NCI-H1417 treated with DMSO at 0.1 percent for 48 hours (cell line): ENCODE results near the gene MPC2.

ENCODE experiments used
- DNase-seq: peaks from one replicate; lab custom pipeline; 2025; lab: John Stamatoyannopoulos, UW

The MPC2 gene

DNA sequence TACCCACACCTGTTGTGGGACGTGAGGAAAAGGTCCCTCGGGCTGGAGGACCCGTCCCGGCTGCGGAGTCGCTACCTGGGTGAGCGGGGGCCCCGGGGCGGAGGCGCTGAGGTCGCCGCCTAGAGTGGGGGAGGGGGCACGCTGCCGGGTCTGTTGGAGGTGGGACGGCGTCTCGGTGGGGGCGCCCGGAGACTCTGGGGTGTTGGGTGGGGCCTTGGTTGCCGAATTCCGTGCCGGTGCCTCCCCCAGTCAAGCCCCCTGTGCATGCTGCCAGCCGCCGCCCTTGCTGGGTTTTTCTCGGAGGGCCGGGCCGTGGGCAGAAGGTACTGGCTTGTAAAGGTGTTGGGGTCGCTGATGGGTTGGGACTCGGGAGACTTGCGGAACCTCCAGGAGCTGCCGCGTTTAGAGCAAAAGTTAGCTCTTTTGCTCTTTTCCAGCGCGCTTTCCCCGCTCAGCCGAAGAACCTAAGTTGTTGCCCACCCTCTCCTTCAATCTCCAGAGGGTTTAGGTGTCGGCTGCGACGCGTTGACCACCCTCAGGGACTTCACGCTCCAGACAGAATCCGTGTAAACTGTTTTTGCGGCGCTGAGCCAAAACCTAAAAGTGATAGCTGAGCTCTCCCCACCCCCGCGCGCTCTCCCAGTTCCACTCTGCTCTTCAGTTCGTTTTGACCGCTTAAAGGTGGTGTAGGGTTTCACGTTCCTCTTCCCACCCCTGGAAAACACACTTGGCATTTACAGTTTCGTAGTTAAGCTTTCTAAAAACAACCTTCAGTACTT is at the start of gene MPC2:
Gene MPC2, minus strand, starts transcription at position 143 of the 779 bp plus-strand sequence. CDS start 1,231 bp downstream, outside the sequence.
- no peak for DNase-seq

DNA sequence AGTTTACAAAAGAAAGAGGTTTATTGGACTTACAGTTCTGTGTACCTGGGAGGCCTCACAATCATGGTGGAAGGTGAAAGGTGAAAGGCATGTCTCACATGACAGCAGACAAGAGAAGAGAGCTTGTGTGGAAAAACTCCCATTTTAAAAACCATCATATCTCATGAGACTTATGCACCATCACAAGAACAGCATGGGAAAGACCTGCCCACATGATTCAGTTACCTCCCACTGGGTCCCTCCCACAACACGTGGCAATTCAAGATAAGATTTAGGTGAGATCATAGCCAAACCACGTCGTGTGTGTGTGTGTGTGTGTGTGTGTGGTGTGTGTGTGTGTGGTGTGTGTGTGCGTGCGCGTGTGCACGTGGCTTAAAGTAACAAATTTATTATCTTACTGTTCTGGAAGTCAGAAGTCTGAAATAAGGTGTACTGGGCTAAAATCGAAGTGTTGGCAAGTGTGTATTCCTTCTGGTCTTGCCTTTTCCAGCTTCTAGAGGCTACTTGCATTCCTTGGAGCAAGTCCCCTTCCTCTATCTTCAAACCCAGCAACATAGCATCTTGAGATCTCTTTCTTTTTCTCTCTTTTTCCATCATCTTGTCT is 48.1 kb upstream of the MPC2 start:
- DNase-seq = no peak

DNA sequence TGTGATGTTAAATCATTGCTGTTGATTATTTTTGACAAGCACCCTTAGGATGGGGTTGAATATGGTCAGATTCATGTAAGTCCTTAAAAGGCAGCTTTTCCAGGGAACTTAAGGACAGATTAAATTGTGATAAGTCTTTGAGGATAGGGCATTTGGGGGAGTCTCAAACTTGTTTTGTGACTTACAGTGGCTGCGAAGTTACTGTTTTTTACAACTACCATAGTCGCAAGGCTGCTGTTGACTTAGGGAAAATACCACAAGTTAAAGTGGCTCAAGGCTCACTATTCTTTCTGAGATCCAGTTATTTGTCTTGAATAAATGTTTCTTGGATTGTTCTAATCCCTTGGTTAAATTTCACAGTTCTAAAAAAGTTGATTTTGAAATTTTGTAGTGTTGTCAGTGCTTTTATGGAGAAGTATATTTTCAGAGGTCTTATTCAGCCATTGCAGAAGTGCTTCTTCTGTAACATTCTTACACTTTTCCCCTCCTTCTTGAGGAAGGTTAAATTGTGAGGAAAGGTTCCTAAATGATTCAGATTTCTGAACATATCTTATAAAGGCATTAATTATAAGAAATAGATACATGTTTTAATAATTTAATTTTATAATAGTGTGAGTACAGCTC is 47.0 kb upstream of the MPC2 start:
- DNase-seq = no peak

DNA sequence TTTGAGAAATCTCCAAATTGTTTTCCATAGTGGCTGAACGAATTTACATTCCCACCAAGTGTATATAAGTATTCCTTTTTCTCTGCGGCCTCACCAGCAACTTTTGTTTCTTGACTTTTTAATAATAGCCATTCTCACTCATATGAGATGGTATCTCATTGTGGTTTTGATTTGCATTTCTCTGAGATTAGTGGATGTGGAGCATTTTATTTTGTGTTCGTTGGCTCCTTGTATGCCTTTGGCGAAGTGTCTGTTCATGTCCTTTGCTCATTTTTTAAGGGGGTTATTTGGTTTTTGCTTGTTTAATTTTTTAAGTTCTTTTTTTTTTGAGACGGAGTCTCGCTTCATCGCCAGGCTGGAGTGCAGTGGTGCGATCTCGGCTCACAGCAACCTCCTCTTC is 45.1 kb upstream of the MPC2 start:
- DNase-seq = no peak

DNA sequence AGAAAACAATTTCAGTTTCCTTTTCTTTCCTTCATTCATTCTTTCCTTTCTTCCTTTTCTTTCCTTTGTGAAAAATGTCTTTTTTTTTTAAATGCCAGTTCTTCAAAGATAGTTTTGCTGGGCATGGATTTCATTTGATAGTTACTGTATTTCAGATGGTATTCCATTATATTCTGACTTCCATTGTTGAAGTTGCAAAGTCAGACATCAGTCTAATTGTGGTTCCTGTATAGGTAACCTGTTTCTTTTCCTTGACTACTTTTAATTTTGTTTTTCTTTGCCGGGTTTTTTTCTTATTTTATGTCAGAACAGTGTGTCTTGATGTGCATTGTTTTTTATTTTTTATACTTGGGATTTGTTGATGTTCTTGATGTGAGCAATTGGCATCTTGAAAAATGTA is 40.4 kb upstream of the MPC2 start:
- no peak for DNase-seq

DNA sequence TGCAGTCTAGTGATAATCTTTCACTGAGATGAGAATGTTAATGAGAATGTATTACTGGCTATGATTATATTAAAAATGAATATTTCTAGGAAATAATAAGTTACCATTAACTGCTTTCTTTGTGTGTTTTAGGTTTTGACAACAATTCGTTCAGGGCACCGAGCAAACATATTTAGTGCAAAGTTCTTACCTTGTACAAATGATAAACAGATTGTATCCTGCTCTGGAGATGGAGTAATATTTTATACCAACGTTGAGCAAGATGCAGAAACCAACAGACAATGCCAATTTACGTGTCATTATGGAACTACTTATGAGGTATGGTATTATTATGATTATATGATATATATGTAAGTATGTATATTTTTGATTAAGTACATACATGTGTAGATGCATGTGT is 37.8 kb upstream of the MPC2 start:
- no peak for DNase-seq

DNA sequence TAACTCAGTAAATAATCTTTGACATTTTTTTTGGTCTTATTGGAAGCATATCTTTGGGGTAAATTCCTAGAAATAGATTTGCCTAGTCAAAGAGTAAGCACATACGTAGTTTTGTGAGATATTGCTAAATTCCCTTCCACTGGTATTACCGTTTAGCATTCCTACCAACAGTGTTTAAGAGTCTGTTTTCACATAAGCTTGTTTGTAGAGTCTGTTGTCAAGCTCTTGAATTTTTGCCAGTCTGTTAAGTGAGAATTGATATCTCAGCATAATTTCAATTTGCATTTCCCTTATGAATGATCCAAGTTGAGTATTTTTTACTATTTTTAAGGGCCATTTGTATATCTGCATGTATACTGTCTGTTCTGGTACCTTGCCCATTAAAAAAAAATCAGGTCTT is 37.0 kb upstream of the MPC2 start:
- DNase-seq = no peak

DNA sequence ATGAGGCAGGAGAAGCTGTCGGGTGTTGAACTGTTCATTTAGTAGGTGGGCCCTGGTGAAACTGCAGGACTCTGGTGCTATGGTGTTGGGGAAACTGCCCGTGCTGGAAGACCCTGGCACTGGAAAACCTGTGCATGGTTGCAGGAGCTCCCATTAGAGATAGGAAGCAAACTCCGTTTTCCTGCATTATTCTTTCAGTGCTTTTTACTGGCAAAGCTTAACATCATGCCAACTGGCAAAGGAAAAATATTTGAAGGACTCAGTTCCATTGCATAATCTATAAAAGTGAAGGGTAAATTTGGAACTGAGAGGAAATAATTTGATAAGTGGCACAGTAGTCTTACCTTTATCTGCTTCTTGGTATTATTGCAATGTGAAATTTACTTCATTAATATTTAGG is 31.7 kb upstream of the MPC2 start:
- DNase-seq = no peak

DNA sequence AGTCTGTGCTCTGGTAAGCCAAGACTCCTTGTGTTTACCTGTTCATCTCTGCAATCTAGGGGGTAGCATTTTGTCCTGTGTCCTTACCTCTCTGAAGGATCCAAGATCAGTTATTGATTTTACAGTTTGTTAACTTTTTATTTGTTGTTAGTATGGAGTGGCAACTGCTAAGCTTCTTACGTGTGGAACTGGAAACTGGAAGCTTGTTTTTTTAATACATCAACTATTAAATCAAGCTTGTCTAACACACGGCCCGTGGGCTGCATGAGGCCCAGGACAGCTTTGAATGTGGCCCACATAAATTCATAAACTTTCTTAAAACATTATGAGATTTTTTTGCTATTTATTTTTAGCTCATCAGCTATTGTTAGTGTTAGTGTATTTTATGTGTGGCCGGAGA is 29.2 kb upstream of the MPC2 start:
- no peak for DNase-seq

DNA sequence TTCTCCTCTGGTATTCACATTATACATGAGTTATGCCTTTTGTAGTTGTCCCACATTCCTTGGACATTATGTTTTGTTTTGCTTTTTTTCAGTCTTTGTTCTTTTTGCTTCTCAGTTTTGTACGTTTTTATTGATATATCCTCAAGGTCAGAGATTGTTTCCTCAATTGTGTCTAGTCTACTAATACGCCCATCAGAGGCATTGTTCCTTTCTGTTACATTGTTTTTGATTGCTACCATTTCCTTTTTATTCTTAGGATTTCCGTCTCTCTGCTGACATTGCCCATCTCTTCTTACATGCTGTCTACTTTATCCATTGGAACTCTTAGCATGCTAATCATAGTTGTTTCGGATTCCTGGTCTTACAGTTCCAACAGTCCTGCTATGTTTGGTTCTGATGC is 27.8 kb upstream of the MPC2 start:
- no peak for DNase-seq

DNA sequence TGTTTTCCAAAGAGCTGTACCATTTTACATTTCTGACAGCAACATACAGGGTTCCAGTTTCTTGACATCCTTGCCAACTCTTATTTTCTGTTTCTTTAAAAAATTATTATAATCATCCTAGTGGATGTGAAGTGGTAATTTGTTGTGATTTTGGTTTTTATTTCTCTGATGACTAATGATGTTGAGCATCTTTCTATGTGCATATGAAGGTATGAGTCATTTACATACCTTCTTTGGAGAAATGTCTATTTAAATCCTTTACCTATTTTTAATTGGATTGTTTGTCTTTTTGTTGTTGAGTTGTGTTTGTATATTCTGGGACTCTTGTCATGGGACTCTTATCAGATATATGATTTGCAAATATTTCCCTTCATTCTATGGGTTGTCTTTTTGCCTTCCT is 20.8 kb upstream of the MPC2 start:
- DNase-seq = no peak

DNA sequence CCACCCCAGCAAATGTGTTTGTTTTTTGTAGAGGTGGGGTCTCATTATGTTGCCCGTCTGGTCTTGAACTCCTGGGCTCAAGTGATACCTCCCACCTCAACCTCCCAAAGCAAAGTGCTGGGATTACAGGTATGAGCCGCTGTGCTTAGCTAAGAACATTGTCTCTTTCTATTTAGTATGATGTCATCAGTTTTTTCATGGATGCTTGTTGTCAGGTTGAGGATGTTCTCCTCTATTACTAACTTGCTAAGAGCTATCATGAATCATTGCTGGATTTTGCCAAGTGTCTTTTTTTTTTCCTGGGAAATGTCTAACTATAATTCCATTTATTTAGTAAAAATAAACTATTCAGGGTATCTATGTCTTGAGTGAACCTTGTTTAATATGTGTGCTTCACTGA is 19.0 kb upstream of the MPC2 start:
- no peak for DNase-seq

DNA sequence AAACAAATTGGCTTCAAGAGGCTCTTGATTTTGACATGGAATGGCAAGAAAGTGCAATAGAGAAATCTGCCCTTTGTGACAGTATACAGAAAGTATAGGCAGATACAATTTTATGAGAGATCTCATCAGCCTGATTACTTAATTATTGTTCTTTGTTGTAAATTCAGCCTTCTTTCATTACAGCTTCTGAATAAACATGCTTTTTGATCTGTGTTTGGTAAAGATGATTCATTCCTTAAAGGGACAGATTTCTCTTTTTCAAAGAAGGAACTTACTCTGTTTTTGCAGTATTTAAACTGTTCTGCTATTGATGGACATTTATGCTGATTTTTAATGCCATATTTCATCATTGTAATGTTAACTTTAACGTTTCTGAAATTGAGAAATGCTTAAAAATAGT is 13.7 kb upstream of the MPC2 start:
- DNase-seq = no peak

DNA sequence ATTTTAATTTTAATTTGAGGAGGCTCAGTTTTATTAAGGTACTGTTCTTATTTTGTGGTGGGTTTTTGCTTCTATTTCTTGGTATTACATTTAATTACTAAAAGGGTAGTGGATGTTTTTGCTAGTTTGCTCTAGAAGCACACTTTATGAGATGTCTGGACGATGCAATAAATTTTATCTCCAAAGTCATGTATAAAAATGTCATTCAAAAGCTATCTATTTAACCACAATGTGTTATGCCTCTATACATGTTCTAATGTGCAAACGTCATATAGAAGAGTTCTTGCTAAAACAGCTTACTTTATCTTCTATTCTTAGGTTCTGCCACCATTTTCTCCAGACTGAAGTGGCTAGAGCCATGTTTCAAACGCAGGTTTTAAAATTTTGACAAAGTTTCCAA is 12.9 kb upstream of the MPC2 start:
- no peak for DNase-seq

DNA sequence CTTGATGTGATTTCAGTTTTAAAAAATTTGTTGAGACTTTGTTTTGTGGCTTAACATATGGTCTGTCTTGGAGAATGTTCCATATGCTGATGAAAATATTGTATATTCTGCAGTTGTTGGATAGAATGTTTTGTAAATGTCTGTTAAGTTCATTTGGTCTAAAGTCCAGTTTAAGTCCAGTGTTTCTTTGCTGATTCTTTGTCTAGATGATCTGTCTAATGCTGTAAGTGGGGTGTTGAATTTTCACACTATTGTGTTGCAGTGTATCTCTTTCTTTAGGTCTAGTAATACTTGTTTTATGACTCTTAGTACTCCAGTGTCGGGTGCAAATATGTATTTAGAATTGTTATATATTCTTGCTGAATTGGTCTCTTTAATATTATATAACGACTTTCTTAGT is 10.9 kb upstream of the MPC2 start:
- no peak for DNase-seq

DNA sequence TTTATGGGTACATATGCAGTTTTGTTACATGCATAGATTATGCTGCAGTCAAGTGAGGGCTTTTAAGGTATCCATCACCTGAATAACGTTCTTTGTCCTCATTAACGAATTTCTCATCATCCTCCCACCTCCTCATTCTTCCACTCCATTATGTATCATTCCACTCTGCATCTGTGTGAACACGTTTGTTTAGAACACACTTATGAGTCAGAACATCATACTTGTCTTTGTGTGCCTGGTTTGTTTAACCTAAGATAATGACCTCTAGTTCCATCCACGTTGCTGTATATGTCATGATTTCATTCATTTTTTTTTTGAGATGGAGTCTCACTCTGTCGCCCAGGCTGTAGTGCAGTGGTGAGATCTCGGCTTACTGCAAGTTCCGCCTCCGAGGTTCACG is 6.7 kb upstream of the MPC2 start:
- DNase-seq = no peak

DNA sequence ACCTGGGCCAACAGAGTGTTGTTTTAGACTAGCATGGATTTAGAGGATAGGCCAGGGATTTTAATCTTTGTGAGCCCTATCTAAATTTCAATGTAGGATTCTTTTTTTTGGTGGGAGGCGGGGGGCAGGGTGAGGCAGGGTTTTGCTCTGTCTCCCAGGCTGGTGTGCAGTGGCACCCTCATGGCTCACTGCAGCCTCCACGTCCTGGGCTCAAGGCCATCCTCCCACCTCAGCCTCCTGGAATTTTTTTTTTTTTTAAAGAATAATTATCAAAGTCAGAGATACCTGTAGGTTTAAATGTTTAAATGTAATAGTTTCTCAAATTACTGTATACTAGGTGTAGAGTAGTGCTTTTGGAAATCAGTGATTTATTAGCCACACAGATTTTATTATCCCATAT is 3.4 kb upstream of the MPC2 start:
- no peak for DNase-seq

DNA sequence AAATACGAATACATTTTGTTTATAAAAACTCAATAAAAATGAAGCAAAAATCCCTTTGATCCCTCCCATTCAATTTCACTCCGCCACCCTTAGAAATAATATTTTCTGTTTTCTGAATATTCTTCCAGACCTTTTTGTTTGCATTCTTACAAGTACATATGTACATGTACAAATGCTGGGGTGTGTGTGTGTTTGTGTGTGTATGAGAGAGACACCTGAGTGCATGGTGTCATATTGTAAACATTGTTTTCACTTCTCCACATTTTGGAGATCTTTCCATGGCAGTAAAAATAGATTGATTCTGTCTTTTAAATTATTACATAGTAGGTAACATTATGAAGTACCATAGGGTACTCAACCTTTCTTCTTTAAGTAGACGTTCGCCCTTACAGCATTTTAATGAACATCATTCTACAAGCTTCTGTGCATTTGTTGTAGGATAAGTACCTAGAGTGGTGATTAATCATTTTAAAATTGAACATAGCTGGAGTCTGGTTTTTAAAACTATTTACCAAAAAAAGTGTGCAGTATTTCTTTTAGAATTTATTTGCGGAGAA is 1.3 kb upstream of the MPC2 start:
- no peak for DNase-seq

DNA sequence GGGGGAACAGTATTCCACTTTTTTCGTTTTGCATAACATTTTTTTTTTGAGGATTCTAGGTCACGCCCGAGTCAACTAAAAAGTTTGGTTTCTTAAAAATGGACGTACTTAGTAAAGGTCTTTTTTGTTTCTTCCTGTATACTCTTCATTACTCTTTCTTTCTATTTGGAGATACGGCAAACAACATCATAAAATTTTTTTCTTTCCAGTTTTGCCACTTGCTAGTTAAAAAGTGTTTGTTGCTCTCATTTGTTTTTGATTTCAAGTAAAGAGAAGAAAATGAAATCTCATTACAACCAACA is 788 bp upstream of the MPC2 start:
- DNase-seq = no peak

DNA sequence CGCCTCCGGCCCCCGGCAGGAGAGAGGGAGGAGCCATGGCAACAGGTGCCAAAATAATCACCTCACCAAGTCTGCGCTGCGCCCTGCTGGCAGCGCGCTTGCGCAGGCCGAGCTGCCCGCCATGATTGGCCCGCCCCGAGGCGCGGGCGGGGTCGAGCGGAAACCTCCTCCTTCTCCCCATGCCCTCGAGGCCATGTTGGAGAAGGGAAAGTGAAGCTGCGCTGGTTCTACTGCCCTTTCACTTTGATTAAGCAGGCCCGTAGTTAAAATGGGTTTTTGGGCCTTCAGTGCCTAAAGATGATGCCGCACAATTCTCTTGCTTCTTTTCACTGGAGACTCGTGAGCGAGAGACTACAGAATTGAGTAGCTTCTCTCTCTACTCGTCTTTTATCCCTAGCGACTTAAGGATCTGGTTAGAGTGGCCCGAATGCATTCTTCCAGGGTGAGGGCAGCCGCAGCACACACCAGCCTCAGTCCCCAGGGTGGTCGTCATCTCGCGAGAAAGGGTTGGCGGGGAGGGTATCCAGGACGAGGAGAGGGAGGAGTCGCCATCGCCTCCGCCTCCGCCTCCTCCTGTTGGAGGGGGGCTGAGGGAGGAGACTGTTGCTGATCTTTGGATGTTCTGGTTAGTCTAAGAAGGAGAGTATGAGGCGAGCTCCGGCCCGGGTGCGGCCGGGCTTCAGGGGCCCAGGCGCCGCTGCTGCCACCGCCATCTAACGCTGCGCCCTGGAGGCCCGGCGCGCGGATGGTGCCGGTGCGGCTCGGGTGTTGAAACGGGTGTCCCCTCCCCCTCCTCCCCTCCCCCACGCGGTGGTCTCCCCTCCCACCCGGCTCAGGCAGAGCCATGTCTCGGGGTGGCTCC is 573 bp downstream of the MPC2 start, which contains the start of gene DCAF6:
Gene DCAF6, plus strand, starts transcription at position 616 of the 862 bp plus-strand sequence. Its CDS starts 229 bp downstream, at position 845.
- peak; percentile 97 for DNase-seq

DNA sequence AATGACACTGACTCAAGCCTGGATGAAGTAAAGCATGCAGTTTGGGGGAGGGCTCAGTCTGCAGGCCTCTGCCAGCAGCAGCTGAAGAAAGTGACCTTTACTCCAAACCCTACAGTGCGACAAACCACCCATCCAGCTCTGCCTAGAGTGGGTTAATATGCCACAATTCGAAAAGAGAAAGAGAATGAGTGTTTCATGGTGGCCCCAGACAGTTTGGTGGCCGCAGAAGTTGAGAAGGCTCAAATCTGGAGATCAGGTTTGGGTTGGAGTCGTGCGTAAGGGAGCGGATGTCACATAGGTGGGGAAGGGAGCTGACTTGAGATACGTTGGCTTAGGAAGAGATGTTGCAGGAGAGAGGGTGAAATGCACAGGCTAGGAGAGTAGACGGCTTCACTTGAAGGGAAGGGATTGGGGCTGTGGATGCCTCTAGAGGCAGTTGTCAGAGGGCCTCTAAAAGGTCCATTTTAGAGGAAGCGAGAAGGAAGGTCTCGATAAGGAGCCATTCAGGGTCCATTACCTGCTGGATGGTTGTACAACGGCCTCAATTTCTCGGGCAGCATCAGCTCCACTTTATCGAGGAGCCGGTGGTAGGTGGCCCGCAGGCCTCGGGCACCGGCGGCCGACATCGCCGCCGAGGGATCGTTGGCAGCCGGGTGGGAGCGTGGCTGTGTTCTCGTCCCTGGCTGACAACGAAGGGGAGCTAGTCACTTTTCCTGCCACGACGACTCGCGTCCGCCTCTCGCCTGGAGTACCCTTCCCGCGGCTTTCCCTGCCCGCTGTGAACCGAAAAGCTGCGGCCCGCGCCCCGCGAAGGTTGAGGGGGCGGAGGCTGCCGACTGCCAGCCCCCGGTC is 1.4 kb downstream of the MPC2 start:
- no peak for DNase-seq
